Embryonic facial prominence (tissue), 1 donor: ENCODE data around the gene CLIP1.
"Not testable (repeated sequence)": the region's sequence is repeated elsewhere in the genome, so short reads cannot be mapped to it uniquely, and the experiment has no call there.

ENCODE experiments used
- DNase-seq: peaks from one replicate; pipeline ENCODE4 v3.0.0-alpha.2; 2016; ENCODE audit errors: extremely low spot score

CLIP1 gene

DNA sequence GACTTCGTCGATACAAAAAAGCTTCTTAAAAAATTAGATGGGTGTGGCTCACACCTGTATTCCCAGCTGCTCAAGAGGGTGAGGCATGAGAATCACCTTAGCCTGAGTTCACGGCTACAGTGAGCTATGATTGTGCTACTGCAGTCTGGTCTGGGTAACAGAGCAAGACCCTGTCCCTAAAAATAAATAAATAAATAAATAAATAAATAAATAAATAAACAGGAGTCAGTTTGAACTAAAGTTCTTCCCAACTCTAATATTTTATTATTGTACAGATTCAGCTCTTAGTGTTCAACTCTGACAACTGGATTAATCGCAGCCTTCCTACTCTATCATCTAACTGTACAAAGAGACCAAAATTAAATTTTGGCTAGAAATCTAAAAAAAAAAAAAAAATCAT, 12.7 kb upstream of the CLIP1 start:
- DNase-seq, result no peak

DNA sequence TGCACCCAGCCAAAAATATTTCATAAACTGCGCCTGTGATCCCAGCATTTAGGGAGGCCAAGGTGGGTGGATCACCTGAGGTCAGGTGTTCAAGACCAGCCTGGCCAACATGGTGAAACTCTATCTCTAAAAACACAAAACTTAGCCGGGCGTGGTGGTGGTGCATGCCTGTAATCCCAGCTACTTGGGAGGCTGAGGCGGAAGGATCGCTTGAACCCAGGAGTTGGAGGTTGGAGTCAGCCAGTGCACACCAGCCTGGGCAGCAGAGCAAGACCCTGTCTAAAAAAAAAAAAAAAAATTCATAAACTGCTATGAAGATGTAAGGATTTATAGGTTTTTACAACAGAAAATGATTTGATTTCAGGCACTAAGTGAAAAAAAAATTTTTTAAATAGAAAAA, 6.6 kb upstream of the CLIP1 start:
- not testable (repeated sequence) for DNase-seq

DNA sequence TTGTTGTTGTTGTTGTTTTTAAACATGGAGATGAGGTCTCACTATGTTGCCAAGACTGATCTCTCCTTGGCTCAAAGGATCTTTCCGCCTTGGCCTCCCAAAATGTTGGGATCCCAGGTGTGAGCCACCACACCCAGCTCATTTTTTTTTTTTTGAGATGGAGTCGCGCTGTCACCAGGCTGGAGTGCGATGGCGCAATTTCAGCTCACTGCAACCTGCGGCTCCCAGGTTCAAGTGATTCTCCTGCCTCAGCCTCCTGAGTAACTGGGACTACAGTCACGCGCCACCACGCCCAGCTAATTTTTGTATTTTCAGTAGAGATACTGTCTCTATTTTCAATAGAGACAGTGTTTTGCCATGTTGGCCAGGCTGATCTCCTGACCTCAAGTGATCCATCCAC, 4.9 kb upstream of the CLIP1 start:
- no peak for DNase-seq

DNA sequence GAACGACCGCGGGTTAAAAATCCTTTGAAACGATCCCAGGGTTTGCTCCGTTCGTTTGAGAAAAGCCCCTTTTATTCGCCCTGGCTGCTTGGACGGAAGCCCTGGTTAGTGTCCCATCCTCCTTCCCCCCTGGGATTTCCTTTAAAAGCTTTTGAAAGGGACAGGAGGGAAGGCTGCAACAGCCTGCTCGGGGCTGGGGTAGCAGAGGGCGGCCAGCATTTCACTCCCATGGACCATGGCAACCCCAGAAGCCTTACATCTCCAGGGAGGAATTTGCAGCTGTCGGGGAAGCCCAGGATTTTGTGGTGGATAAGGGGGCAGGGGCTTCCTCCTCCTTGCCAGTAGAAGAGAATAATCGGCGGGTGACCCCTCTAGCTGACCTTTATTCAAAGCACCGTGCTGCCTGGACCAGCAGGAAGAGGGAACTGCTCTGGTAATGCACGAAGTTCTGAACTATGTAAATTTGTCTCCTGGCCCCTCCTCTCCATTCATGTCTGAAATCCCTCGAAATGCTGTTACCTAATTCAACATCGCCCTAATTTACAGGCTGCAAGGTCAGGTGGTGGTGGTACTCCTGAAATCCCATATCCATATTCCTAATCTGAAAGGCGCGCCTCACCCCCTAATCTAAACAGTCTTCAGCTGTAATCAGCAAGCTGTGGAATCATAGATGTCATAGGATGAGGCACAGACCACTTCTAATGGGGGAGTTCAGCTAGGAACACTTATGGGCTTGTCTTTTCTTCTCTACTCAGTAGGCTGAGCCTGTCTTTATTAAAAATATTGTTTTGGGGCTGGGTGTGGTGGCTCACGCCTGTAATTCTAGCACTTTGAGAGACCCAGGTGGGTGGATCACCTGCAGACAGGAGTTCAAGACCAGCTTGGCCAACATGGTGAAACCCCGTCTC, 1.0 kb upstream of the CLIP1 start:
- DNase-seq, result no peak

DNA sequence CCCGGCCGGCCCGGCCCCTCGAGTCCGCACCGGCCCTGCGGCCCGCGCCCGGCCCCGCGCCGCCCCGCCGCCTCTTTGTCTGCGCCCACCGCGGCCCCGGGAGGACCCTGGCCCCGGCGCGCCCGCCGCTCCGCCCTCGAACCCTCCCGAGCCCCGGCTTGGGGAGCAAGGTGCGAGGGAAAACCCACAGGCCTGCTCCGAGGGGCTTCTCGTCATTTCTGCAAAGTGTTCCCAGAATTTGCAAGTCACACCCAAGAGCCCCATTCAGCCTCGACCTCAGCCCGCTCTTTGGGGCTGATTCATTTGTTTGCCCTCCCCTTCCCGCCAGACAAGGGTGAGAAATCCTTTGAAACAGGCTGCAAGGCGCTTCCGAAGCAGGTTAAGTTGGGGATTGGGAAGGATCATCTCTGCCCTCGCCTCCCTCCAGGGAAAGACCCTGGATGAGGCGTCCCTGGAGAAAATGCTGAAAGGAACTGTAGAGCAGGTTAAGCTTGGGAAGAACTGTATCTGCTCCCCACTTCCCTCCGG, 325 bp upstream of the CLIP1 start:
- DNase-seq, result no peak

DNA sequence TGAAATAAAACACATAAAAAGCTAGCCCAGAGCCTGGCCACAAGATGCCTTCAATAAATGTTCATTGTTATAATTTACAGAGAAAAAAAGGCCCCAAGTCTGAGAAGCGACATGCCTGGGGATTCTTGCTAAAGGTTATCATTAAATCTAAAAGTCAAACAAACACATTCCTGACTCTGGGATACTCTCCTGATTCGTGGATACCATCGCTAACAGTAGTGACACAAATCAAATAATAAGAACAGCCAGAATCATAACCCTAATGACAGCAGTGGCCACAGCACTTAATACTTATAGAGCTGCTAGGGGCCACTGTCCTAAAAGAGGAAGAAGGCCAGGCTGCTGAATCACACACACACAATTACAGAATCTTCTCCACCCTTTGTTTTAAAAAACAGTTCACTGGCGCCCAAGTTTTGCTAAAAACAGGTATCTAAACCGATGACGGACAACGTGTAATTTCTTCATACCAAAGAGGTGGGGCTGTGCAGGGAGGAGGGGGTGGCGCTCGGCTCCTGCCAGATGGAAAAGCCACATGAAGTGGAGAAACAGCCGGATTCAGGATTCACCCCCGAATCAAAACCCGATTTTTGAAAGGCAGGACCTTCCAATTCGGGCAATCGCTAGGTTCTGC, 1.2 kb downstream of the CLIP1 start:
- no peak for DNase-seq

DNA sequence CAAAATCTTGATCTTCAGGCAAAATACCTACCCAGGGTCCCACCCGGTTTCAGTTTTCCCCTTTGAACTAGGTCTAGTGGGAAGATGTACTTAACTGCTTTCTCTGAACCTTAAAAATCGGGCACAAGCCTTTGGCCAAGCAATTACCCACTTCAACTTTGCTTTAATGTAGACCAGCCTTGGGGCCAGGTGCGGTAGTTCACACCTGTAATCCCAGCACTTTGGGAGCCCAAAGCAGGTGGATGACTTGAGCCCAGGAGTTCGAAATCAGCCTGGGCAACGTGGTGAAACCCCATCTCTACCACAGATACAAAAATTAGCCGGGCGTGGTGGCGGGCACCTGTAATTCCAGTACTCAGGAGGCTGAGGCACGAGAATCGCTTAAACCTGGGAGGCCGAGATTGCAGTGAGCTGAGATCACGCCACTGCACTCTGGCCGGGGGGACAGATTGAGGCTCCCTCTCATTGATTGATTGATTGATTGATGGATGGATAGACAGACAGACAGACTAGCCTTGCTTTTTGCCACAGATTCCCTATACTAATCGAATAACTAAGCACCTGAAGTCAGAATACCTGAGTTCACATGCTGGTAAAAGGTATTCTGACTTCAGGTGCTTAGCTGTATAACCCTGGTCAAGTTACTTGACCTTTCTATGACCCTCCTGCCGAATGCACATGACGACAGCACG, 1.9 kb downstream of the CLIP1 start:
- DNase-seq, result no peak

DNA sequence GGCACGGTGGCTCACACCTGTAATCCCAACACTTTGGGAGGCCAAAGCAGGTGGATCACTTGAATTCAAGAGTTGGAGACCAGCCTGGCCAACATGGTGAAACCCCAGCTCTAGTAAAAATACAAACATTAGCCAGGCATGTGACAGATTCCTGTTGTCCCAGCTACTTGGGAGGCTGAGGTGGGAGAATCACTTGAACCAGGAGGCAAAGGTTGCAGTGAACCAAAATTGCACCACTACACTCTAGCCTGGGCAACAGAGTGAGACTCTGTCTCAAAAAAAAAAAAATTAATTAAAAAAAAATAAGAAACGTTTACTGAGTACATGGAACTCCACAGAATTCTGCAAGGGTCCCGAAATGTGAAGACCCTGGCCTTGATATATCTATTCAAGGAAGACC, 3.4 kb downstream of the CLIP1 start:
- DNase-seq, result not testable (repeated sequence)

DNA sequence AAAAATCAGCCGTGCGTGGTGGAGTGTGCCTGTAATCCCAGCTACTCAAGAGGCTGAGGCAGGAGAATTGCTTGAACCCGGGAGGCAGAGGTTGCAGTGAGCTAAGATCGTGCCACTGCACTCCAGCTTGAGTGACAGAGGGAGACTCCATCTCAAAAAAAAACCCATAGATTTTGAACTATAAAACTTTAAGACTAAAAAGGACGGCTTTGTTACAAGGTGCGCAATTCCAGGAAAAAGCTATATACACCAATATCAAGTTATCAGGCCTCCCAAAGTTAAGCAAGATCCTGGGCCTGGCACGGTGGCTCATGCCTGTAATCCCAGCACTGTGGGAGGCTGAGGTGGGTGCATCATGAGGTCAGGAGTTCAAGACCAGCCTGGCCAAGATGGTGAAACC, 6.8 kb downstream of the CLIP1 start:
- DNase-seq, result not testable (repeated sequence)

DNA sequence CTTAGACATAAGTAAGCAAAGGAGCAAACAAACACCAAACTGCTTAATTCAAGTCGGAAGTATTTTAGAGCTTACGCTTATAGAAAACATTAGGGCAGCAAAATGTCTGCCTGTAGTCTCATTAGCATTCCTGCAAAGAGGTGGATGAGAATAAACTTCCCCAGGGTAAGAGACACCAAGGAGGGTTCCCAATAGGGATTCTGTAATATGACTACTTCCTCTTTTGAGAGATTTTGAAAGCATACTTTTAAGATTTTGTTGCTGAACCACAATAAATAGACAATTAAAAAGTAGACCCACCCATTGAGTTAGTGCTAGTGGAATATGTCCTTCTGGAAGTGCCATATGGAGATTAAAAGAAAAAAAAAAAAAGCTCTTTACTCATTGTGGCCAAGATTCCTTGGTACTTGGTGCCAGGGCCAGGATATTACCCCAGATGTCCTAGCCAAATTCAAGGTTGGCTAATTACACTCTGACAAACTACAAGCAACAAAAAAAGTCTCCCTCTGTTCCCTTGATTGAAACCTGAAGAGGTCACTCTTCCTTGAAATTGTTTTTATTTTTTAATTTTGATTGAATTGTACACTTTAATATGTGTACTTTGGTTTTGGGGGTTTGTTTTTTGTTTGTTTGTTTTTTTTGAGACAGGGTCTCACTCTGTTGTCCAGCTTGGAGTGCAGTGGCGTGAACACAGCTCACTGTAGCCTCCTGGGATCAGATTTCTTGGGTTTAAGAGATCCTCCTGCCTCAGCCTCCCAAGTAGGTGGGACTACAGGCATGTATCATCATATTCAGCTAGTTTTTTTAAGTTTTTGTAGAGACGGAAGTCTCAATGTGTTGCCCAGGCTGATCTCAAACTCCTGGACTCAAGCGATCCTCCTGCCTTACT, 8.7 kb downstream of the CLIP1 start:
- no peak for DNase-seq

DNA sequence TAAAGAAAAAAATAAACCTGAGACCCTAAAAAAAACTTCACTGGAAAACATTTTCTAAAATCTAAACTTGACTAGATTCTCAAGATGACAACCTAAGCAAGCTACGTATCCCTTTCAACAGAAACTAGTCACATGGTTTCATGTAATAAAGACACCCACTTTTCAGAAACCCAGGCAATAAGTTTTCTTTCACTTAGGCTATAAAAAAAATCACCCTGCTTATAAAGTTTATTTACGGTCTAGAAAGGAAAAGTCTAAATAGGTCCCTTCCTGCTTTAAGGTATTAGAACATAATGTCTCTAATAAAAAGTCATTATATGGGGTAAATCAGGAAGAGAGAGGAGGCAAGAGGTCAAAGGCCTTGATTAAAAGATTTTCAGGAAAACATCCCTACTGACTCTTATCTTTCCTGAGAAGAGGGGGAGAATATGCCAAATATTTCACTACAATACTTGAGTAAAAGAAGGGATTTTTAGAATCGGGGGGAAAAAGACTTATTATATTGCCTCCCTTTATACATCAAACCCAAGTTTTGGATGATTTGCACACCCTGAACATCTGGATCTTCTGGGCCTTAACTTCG, 9.5 kb downstream of the CLIP1 start:
- DNase-seq, result no peak

DNA sequence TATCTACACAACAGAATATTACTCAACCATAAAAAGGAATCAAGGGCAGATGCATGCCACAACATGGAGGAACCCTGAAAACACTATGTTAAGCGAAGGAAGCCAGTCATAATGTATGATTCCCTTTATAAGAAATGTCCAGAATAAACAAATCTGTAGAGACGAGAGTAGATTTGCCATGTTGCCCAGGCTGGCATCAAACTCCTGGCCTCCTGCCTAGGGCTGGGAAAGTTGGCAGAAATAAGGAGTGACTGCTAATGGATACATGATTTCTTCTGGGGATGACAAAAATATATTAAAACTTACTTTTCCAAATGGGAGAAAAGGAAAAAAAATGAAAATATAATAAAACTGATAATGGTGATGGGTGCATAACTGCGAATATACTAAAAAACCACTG, 10.9 kb downstream of the CLIP1 start:
- DNase-seq, result no peak

DNA sequence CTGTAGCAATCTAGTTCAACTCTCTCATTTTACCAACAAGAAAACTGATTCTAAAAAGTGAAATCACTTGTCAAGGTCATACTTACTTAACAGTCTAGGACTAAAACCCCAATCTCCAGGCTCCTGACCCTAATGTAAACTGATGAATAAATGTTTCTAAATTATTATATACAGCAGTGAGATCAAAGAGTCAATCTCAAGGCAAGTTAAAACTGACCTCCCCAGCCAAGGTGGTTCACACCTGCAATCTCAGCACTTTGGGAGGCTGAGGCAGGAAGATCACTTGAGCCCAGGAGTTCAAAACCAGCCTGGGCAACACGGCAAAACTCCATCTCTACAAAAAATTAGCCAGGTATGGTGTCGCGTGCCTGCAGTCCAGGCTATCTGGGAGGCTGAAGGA, 15.3 kb downstream of the CLIP1 start:
- no peak for DNase-seq

DNA sequence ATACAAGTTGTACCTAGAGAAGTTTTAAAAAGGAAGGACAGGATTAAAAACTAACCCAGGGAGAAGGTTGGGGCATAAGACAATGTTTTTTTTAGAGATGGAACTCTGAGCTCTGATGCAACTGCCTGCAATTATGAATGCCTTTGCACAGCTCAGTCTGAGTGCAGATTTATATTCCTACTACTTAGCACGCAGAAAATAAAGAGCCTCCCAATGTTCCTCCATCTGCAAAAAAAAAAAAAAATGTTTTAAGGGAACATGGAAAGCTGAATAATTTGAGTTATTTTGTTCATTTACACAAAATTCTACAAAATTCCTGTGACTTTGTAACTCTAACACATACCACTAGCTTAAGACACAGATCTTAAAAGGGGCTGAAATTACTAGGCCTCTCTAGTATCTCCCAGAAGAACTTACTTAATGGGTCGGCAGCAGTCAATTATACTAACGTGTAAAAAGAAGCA, 15.7 kb downstream of the CLIP1 start:
- DNase-seq, result no peak

DNA sequence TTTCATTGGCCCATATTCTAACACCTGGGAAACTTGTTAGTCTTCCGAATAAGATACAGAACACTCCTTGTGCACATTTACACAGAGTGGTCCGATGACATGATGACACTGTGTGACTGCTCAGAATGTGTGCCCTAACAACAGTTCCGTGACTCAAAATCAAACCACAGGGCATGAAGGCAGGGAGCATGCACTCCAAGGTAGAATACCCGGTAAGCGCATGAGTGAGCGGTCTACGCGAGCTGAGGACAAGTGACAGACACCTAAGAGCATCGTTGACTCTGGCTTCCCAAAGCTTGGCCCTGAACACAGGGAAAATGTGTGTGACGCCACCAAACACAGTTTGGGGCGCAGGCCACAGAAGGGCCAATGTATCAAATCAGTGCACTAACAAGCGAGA, 18.6 kb downstream of the CLIP1 start:
- no peak for DNase-seq

DNA sequence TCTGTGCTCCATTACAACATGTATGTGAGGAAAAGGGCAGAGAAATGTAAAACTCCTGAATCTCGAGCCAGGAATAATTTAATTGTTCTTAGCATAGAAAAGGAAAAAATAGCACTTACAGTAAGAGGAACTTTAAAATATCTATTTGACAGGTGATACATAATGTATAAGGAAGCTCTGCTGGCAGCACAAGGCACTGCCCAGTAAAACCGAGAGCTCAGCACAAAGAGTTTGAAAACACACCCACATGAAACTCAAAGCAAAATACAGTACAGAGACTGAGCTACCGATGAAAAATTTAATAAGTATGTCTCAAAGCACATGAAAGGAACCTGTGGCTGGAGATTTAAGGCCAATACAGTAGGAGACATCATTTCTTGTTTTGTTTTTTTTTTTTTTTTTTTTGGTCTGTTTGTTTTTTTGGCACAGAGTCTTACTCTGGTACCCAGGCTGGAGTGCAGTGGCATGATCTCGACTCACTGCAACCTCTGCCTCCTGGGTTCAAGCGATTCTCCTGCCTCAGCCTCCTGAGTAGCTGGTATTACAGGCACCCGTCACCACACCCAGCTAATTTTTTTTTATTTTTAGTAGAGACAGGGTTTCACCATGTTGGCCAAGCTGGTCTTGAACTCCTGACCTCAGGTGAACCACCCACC, 19.2 kb downstream of the CLIP1 start:
- no peak for DNase-seq

DNA sequence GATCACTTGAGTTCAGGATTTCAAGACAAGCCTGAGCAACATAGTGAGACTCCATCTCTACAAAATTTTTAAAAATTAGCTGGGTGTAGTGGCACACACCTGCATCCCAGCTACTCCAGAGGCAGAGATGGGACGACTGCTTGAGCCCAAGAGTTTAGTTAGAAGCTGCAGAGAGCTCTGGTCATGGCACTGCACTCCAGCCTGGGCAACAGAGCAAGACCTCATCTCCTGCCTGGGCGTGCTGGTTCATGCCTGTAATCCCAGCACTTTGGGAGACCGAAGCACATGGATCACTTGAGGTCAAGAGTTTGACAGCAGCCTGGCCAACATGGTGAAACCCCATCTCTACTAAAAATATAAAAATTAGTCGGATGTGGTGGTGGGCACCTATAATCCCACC, 20.2 kb downstream of the CLIP1 start:
- DNase-seq, result no peak

DNA sequence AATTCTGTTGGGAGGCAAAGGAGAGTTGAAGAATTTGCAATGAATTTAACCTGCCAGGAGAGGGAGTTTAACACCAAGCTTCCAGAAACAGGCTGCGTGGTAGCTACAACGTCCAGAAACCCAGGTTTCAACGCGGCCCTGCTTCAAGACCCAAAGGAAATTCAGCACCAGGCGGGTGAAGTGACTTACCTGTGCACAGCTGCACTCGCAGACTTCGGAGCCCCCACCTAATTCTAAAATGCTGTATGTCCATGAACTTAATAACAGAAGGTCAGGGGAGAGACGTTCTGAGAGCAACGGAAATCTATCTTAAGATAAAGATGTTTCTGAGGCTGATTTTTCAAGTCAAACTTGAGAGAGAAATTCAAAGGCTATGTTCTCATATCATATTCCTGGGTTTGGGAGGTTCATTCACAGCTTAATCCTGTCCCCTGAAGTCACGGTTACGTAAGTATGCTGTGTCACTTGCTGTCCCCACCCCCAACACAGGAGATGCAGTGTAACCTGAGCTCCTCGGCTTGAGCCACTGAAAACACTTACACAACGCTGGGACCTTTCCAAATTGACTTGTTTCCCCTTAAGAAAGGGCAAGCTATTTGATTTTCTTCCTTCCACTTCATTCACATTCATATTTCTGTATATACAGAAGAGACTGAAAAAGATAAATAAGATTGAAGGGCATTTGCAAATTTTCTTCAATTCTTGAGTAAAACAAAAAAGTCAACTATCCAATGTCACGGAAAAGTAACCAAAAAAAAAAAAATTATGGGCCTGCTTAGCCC, 22.7 kb downstream of the CLIP1 start:
- no peak for DNase-seq

DNA sequence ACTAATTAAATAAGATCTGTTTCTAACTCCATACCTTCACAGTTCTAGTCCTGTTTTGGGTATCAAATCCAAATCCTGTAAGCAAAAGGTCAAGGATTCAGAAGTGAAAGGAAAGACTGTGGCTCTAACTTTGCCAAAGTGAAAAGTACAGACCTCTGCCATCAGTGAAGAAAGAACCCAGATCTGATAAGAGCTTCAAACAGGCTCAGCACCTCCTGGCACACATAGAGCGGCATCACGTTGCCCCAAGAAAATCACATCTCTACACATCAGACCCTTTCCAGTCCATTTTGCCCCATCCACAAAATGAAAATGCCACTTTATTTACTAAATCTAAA, 23.2 kb downstream of the CLIP1 start:
- DNase-seq, result no peak

DNA sequence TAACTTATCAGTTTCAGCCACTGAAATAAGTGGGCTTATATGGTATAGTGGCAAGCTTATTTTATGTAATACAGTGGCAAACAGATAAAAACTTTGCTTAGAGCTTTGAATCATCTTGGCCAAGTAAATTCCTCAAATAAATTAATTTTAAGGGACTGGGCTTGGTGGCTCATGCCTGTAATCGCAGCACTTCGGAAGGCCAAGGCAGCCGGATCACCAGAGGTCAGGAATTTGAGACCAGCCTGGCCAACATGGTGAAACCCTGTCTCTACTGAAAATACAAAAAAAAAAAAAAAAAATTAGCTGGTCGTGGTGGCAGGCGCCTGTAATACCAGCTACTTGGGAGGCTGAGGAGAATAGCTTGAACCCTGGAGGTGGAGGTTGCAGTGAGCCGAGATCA, 24.5 kb downstream of the CLIP1 start:
- not testable (repeated sequence) for DNase-seq
